GM18951 (cell line): ENCODE measurements around the gene G6PD.

ENCODE experiments used
- POLR2A ChIP-seq: IDR thresholded peaks from 4 replicates; pipeline ENCODE4 v1.6.1; 2011; ENCODE audit warnings: mild to moderate bottlenecking; ENCODE audit not compliant: insufficient read length, insufficient read depth; ENCODE audit errors: extremely low read depth
- in situ Hi-C: fragments of 300-500 bp; cut with MboI; formaldehyde crosslinking; loops from one replicate; pipeline ENCODE4 v1.12.0; 2022; ENCODE audit warnings: low sequenced_read_pairs, mixed read lengths, inconsistent platforms; ENCODE audit not compliant: unreplicated experiment

The G6PD gene

DNA sequence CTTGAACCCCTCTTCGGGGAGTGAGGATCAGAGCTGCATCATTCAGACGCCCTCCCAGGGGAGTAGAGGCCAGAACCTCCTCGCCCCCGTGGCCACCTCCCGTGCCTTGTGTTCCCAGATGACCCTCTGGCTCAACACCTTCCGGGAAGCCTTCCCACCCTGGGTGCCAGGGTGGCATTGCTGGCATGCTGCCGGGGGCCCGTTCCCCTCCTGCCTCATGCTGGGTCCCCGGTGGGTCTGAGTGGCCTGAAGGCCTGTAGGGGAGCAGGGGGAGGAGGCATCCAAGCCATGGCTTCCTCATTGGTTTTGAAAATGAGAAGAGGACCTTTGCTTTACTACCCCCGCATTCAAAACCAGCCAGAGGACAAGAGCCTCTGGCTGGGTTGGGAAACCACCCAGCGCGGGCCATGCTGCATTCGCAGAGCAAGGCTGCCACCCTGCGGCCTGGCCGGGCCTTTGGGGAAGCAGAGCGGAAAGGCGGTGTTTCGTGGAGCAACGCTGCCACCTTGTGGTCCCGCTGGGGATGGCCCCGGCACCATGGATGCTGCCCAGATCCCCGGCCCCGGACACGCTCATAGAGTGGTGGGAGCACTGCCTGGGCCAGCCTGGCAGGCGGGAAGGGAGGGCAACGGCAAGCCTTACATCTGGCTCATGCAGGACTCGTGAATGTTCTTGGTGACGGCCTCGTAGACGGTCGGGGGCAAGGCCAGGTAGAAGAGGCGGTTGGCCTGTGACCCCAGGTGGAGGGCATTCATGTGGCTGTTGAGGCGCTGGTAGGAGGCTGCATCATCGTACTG, 11.9 kb downstream of the G6PD start:
- TF ChIP-seq POLR2A = no peak
- in situ Hi-C loops = loop anchor here (25.0 kb wide), 2 partner anchors 522 to 1572 kb away; partner anchors contain the start of gene IRAK1

DNA sequence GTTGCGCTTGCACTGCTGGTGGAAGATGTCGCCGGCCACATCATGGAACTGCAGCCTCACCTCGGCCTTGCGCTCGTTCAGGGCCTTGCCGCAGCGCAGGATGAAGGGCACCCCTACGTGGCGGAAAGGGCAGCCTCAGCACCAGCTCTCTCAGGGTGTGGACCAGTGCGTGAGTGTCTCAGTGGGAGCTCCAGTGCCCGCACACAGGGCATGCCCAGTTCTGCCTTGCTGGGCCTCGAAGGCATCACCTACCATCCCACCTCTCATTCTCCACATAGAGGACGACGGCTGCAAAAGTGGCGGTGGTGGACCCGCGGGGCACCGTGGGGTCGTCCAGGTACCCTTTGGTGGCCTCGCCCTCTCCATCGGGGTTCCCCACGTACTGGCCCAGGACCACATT, 14.0 kb downstream of the G6PD start:
- TF ChIP-seq POLR2A = no peak
- in situ Hi-C loops = loop anchor here (25.0 kb wide), 2 partner anchors 520 to 1570 kb away; partner anchors contain the start of gene IRAK1

GRCh38 chrX:154531626-154532025, 15.0 kb downstream of the G6PD start:
- no peak for TF ChIP-seq POLR2A
- in situ Hi-C loops = loop anchor here (25.0 kb wide), 2 partner anchors 519 to 1569 kb away; partner anchors contain the start of gene IRAK1

DNA sequence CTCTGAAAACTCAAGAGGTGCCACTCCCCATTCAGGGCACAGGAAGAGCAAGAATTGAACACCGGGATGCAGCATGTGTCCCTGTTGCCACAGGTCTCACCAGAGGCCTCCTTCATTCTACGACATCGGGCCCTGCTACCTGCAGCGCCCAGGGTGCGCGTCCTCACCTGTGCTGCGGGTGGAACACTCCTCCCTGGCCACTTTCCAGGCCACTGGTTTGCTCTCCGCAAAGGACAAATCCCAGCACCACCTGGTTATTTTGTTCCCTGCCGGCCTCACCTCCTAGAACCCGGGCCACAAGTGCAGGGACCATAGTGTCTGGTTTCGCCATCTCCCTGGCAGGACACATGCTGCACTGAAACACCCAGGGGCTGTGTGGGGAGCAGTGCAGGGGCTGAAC, 16.4 kb downstream of the G6PD start:
- in situ Hi-C loops = loop anchor here (25.0 kb wide), 2 partner anchors 518 to 1568 kb away; partner anchors contain the start of gene IRAK1

GRCh38 chrX:154529206-154529612, 17.4 kb downstream of the G6PD start:
- in situ Hi-C loops = loop anchor here (25.0 kb wide), 2 partner anchors 517 to 1567 kb away; partner anchors contain the start of gene IRAK1
- TF ChIP-seq POLR2A = no peak

More for the DNA sequence above, 16.4 kb downstream of the G6PD start:
- no peak for TF ChIP-seq POLR2A

GRCh38 chrX:154526901-154527675, 19.6 kb downstream of the G6PD start:
- in situ Hi-C loops = loop anchor here (25.0 kb wide), 2 partner anchors 515 to 1565 kb away; partner anchors contain the start of gene IRAK1
- peak; percentile 43 for TF ChIP-seq POLR2A

DNA sequence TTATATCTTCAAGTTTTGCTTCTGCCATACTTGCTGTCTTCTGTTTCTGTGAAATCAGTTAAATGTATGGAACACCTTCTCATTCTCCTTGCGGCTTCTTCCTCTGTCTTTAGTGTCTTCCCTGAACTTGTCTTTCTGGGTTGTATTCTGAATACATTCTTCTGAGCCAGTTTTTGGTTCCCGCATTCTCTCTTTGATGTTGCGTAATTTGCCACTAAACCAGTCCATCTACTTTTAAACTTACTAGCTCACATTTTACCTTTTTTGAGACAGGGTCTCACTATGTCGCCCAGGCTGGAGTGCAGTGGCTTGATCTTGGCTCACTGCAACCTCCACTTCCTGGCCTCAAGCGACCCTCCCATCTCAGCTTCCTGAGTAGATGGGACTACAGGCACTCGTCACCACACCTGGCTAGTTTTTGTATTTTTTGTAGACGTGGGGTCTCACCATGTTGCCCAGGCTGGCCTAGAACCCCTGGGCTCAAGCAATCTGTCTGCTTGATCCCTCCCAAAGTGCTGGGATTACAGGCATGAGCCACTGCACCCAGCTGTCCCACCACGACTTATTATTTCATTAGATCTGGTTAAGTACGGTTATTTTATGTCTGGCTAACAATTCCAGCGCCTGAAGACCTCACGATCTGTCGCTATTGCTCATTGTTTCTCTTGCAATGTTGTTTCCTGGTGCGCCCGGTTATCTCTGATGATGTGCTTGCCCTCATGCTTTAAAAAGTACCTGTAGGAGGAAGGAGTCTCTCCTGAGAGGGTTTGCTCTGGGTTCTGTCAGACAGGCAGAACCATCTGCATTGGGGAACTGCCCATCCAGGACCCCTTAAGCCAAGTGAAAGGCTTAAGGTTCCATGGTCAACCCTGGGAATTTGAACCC, 20.8 kb downstream of the G6PD start:
- in situ Hi-C loops = loop anchor here (25.0 kb wide), 2 partner anchors 514 to 1564 kb away; partner anchors contain the start of gene IRAK1
- no peak for TF ChIP-seq POLR2A

DNA sequence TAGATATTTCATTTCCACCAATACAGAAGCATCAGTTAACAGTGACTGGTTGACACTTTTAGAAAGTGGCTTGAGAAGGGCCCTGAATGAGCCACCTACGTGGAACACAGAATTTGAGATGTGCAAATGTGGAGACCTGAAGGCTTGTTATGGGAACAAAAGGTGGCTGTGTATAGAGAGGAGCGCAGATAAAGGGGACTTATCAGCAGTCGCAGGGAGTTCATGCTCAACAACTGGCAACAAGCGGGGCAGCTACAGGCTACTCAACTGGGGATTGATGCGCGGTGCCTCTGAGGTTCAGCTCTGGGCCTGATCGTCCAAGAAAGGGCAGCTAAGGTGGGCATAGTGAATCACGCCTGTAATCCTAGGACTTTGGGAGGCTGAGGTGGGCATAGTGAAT, 27.3 kb downstream of the G6PD start:
- in situ Hi-C loops = no loop called here

DNA sequence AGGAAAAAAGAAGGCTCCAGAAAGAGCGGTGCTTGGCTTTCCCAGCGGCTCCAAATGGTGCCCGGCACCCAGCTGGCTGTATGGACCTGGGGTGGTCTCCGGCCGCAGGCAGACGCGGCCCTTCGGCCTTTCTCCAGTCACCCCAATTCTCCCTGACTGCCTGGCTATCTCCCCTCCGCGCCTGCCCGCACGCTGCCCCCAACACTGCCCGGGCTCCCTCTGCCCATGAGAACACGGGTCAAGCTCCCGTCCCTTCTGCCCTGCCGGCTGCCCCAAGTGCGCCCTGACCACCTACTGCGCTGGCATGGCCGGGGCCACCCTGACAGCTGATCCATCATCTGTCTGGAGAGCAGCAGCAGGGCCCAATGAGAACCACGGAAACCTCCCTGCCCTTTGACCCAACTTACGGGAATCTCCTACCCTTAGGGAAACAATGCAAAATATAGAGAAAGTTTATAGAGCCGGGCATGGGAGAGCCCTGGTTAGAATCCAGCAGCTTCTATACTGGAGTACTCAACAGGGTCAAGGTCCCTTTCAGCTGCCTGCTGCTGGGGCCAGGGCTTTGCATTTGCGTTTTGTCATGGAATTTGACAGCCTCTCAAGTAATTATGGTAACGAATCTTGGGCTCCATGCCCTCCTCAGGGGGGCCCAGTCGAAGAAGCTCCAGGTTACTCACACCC, 29.4 kb downstream of the G6PD start:
- TF ChIP-seq POLR2A = no peak
- in situ Hi-C loops = no loop called here

More for the DNA sequence above, 27.3 kb downstream of the G6PD start:
- no peak for TF ChIP-seq POLR2A

GRCh38 chrX:154516656-154517100, 30.0 kb downstream of the G6PD start:
- in situ Hi-C loops = no loop called here
- no peak for TF ChIP-seq POLR2A

- in situ Hi-C loops = no loop called here
- peak; percentile 76 for TF ChIP-seq POLR2A
Observed at GRCh38 chrX:154515966-154516655, 30.5 kb downstream of the G6PD start, which contains the start of gene FAM3A. FAM3A (minus strand) TSS chrX:154516232; CDS start chrX:154515772, 460 bp downstream.
